Adrenal gland (tissue), 12 donors: ENCODE results near the gene NEDD1. TPM values are rescaled to one million over a fixed set of nuclear protein-coding genes. Genes with fewer than 3 reads are reported as not detected.
A peak's percentile ranks its signal among the peaks of the same experiment; 100 is the strongest.

Source experiments
- DNase-seq, 7 donors: peaks; one replicate each; pipeline ENCODE4 v3.0.0-alpha.2; 2019 to 2020
- H3K27ac ChIP-seq, 5 donors: fragments of 200-600 bp; sonication (generic) in 4 of 5; 1 replicate in 3 of 5; 2 replicates in 2 of 5; pipeline versions ENCODE4 v1.5.1 to v1.8.0; 2016 to 2020; ENCODE audit warnings: mild to moderate bottlenecking in 1 of 5
- H3K27me3 ChIP-seq: fragments of 200-600 bp; 2 replicates; pipeline ENCODE4 v1.8.0; 2021
- H3K36me3 ChIP-seq, 2 donors: fragments of 200-600 bp; replicated peaks in 1 of 2; 1 replicate in 1 of 2; 2 replicates in 1 of 2; pipeline versions ENCODE4 v1.5.1 to v1.8.0; 2018 to 2022
- H3K4me1 ChIP-seq, 2 donors: fragments of 200-600 bp; replicated peaks in 1 of 2; 1 replicate in 1 of 2; 2 replicates in 1 of 2; pipeline versions ENCODE4 v1.5.1 to v1.8.0; 2018 to 2021
- H3K4me3 ChIP-seq, 4 donors: fragments of 200-600 bp; sonication (generic) in 3 of 4; one replicate each; pipeline ENCODE4 v1.5.1; 2016 to 2018
- H3K9me3 ChIP-seq, 3 donors: fragments of 200-600 bp; sonication (generic) in 1 of 3; replicated peaks in 1 of 3; 1 replicate in 2 of 3; 2 replicates in 1 of 3; pipeline versions ENCODE4 v1.5.1 to v1.8.0; 2016 to 2021
- CTCF ChIP-seq, 6 experiments: fragments of 450-650 bp in 4 of 6; fragments of 200-600 bp in 2 of 6; sonication (generic) in 1 of 6; IDR thresholded peaks; 1 replicate in 5 of 6; 2 replicates in 1 of 6; pipeline versions ENCODE4 v1.5.1 to v1.8.0; 2016 to 2021; ENCODE audit warnings: antibody characterized with exemption in 6 of 6, mild to moderate bottlenecking in 2 of 6, moderate library complexity in 1 of 6
- POLR2A ChIP-seq, 2 donors: fragments of 450-650 bp; IDR thresholded peaks; one replicate each; pipeline ENCODE4 v1.6.1; 2017; ENCODE audit warnings: antibody characterized with exemption in 2 of 2, mild to moderate bottlenecking in 2 of 2, moderate library complexity in 1 of 2
- WGBS, 4 donors: extraction: QIAGEN DNeasy Blood & Tissue Kit in 2 of 4; methylation state at CpG; one replicate each; pipeline versions ENCODE4 v1.1.5 to v1.1.7; 2013 to 2017; 5-methylcytosine and 5-hydroxymethylcytosine counted together
- intact Hi-C, 2 donors: fragments of 100-400 bp; cut with DNase I; formaldehyde crosslinking; loops; one replicate each; pipeline versions ENCODE4 v1.14.1 to v1.15.0; 2022 to 2023
- polyA plus RNA-seq, 3 donors: library from polyadenylated mRNA; stranded (reverse); fragments of 200-250 nt in 2 of 3; fragments of 350-450 nt in 1 of 3; fragmentation: Illumina TruSeq in 1 of 3; extraction: RNeasy Lipid Tissue Mini Kit (QIAGEN cat#74804) in 1 of 3; gene quantifications; one replicate each; pipeline ENCODE4 v1.2.3, GENCODE V29; 2013 to 2014
- total RNA-seq, 9 donors: library from RNA; depleted of rRNA in 4 of 9; stranded (reverse); fragments of >200 nt in 4 of 9; fragments of 120-200 nt in 1 of 9; fragmentation: NEBNext Ultra II Directional in 1 of 9; extraction: Animal tissue kit (Norgen Biotek cat#: 25700) in 1 of 9; gene quantifications; one replicate each; pipeline versions ENCODE4 v1.1.0 to v1.2.4, GENCODE V29; 2013 to 2023
- donor health status: healthy with polysubstance abuse.
- donor health status: Bipolar disorder and iron deficiency.
- donor health status: DM: yes; HTN: yes; CAD: no.
- donor health status: DM: no; HTN: no; CAD: no.
- donor health status: DM: no; HTN: no; CAD: no.
- donor health status: DM: yes; HTN: yes; CAD: no.

Gene NEDD1
- total and polyA plus RNA-seq, 12 donors, result 3.5 to 17.6 (median 11.5) TPM

GRCh38 chr12:96897421-96897820 lies 9.6 kb upstream of the NEDD1 start:
- WGBS, 4 donors, result 64 to 82% (median 69%) methylated on average over 3 of the region's 3 CpGs

GRCh38 chr12:96901175-96901574 lies 5.9 kb upstream of the NEDD1 start:
- Histone ChIP-seq H3K4me3 (no peak overlapping the region), H3K36me3 (no peaks in the 10 kb centered on the region), H3K4me1 (peaks cover 0 to 2% of the 10 kb centered on the region in 2 donors), H3K27ac (no peak overlapping the region), H3K27me3 (no peaks in the 10 kb centered on the region), H3K9me3 (no peaks in the 10 kb centered on the region)
- intact Hi-C loops, result no loop called here
- DNase-seq, result no peak
- TF ChIP-seq POLR2A (IDR thresholded peaks at IDR 0.05) (no peak), CTCF (IDR thresholded peaks at IDR 0.05) (no peak)

More at GRCh38 chr12:96897421-96897820, 9.6 kb upstream of the NEDD1 start:
- no peak overlapping the region for H3K4me3 ChIP-seq
- H3K4me1 ChIP-seq, result no peaks in the 10 kb centered on the region
- no peaks in the 10 kb centered on the region for H3K9me3 ChIP-seq
- TF ChIP-seq CTCF (IDR thresholded peaks at IDR 0.05) (no peak), POLR2A (IDR thresholded peaks at IDR 0.05) (no peak)
- intact Hi-C loops, result no loop called here
- H3K36me3 ChIP-seq, result no peaks in the 10 kb centered on the region
- no peak overlapping the region for H3K27ac ChIP-seq
- no peaks in the 10 kb centered on the region for H3K27me3 ChIP-seq
- DNase-seq, result no peak

DNA sequence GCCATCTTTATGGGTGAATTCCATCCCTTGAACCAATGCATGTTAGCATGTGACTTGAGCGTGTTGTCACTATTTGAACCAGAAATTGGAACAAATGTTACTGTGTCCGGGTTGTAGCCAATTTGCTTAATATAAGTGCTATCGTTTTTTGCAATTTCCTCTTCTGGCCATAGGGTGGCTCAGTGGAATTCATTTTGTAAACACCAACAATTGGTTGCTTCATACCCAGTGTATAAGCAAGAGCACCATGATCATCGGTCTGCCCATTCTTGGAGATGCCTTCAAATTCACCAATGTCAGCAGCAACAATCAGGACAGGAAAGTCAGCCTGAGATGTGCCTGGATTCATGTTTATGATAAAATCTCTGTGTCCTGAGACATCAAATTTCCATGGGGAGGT lies 5.0 kb upstream of the NEDD1 start:
- peaks cover 0 to 5% of the 10 kb centered on the region in 2 donors for H3K4me1 ChIP-seq
- H3K9me3 ChIP-seq, result no peaks in the 10 kb centered on the region
- intact Hi-C loops, result no loop called here
- no peak for DNase-seq
- no peak overlapping the region for H3K4me3 ChIP-seq
- H3K27ac ChIP-seq, result no peak overlapping the region
- H3K27me3 ChIP-seq, result no peaks in the 10 kb centered on the region
- H3K36me3 ChIP-seq, result no peaks in the 10 kb centered on the region
- WGBS, 4 donors, result 63 to 81% (median 74%) methylated on average over 4 of the region's 4 CpGs
- no peak for TF ChIP-seq CTCF (IDR thresholded peaks at IDR 0.05)
- no peak for TF ChIP-seq POLR2A (IDR thresholded peaks at IDR 0.05)

- intact Hi-C loops, result no loop called here
- Histone ChIP-seq H3K27me3 (no peaks in the 10 kb centered on the region), H3K4me1 (peaks cover 4 to 15% of the 10 kb centered on the region in 2 donors), H3K4me3 (peak overlapping the region; percentile 94 to 97 (median 95)), H3K9me3 (no peaks in the 10 kb centered on the region), H3K36me3 (no peaks in the 10 kb centered on the region), H3K27ac (peak overlapping the region in 4 of 5 donors; percentile 67 to 86 (median 80))
- WGBS, 4 donors, result 29 to 33% (median 30%) methylated on average over 9 of the region's 9 CpGs
- TF ChIP-seq CTCF (IDR thresholded peaks at IDR 0.05), result no peak
- peak in 1 of 7 donors; percentile 22 for DNase-seq
Measured at GRCh38 chr12:96906498-96906848, 584 bp upstream of the NEDD1 start.
